ENCODE results near the gene DDX51. TPM values are rescaled to one million over a fixed set of nuclear protein-coding genes. Genes with fewer than 3 reads are reported as not detected.
A peak's percentile ranks its signal among the peaks of the same experiment; 100 is the strongest.

The DDX51 gene, protein sequence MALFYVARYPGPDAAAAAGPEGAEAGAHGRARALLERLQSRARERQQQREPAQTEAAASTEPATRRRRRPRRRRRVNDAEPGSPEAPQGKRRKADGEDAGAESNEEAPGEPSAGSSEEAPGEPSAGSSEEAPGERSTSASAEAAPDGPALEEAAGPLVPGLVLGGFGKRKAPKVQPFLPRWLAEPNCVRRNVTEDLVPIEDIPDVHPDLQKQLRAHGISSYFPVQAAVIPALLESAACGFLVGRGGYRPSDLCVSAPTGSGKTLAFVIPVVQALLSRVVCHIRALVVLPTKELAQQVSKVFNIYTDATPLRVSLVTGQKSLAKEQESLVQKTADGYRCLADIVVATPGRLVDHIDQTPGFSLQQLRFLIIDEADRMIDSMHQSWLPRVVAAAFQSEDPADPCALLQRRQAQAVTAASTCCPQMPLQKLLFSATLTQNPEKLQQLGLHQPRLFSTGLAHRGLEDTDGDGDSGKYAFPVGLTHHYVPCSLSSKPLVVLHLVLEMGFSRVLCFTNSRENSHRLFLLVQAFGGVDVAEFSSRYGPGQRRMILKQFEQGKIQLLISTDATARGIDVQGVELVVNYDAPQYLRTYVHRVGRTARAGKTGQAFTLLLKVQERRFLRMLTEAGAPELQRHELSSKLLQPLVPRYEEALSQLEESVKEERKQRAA
- 8.2 and 11.3 TPM in 2 replicates for total RNA-seq

GRCh38 chr12:132144115-132144809 lies at the start of gene DDX51, which contains the start of gene NOC4L:
DDX51 (minus strand) TSS chr12:132144319; CDS start chr12:132144296, 23 bp downstream.
NOC4L (plus strand) TSS chr12:132144457; CDS start chr12:132144489, 32 bp downstream.
- H3K4me3 ChIP-seq (ENCODE audit: low read depth, low read length), result peak within 1 kb of the TSS; percentile 90
- TF ChIP-seq, protein P1, sequence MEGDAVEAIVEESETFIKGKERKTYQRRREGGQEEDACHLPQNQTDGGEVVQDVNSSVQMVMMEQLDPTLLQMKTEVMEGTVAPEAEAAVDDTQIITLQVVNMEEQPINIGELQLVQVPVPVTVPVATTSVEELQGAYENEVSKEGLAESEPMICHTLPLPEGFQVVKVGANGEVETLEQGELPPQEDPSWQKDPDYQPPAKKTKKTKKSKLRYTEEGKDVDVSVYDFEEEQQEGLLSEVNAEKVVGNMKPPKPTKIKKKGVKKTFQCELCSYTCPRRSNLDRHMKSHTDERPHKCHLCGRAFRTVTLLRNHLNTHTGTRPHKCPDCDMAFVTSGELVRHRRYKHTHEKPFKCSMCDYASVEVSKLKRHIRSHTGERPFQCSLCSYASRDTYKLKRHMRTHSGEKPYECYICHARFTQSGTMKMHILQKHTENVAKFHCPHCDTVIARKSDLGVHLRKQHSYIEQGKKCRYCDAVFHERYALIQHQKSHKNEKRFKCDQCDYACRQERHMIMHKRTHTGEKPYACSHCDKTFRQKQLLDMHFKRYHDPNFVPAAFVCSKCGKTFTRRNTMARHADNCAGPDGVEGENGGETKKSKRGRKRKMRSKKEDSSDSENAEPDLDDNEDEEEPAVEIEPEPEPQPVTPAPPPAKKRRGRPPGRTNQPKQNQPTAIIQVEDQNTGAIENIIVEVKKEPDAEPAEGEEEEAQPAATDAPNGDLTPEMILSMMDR (IDR thresholded peaks at IDR 0.05; ENCODE audit: insufficient read depth, low read depth, low read length), result no peak
- DNase-seq (ENCODE audit: low read depth), result peak; percentile 95

DNA sequence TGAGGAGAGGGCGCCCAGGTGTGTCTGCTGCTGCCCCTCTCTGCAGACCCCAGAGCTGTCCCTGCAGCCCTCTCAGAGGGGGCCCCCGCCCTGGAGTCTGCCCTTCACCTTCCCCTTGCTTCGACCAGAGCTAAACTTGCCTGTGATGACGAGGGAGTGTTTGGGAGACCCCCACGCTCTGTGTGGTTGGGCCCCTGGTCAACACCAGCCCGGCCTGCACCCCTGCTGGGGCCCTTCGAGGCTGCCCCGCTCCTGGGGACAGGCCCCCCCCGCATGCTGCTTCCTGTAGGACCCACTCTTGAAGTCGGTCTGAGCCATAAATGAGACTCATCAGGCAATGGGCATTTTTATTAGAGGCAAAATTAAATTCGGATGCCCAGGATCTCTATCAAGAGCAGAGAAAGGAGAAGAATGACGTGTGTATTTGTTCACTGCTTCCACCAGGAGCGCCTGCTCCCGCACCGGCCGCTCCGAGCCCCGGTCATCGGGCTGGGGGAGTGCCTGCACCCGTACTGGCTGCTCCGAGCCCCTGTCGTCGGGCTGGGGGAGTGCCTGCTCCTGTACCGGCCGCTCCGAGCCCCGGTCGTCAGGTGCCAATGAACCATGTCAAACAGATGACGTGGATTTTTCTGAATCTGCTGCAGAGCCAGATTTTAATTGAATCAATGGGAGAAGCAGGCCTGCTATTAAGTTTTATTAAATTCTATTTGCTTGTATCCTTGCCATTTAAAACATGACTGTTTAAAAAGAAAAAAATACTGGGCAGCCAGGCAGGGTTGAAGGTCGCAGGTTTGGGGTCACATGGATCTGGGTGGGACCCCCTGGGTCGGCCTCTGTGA lies 47.8 kb upstream of the DDX51 start:
- no peak overlapping the region for H3K4me3 ChIP-seq (ENCODE audit: low read depth, low read length)
- no peak for DNase-seq (ENCODE audit: low read depth)
- TF ChIP-seq, protein P1 (IDR thresholded peaks at IDR 0.05; ENCODE audit: insufficient read depth, low read depth, low read length), result no peak

DNA sequence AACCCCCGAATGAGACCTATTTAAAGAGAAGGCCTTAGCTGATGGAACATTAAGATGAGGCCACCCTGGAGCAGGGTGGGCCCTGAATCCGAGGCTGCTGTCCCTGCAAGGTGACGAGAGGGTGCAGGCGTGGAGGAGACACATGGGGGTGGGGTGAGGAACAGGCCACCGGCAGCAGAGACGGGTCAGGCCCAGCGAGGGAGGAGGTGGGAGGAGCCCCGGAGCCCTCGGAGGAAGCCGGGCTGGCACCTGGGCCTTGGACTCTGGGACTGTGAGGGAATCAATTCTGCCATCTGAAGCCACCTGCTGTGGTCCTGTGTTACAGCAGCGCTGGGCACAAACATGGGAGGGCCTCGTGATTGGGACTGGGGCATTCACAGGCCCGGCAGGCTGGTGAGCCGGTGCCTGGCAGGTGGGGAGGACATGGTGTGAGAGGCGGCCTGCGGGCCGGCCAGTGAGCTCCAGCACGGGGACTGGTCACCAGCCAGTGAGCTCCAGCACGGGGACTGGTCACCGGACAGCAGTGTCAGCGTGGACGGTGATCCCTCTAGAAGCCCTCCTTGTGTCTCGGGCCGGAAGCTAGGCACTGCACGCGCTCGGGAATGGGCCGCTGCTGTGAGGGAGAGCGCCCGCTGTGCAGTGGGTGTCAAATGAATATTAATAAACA lies 46.8 kb upstream of the DDX51 start:
- no peak for DNase-seq (ENCODE audit: low read depth)
- H3K4me3 ChIP-seq (ENCODE audit: low read depth, low read length), result no peak overlapping the region
- TF ChIP-seq, protein P1 (IDR thresholded peaks at IDR 0.05; ENCODE audit: insufficient read depth, low read depth, low read length), result no peak

GRCh38 chr12:132190012-132190755 lies 46.1 kb upstream of the DDX51 start:
- H3K4me3 ChIP-seq (ENCODE audit: low read depth, low read length), result peak overlapping the region; percentile 65
- DNase-seq (ENCODE audit: low read depth), result no peak
- TF ChIP-seq, protein P1 (IDR thresholded peaks at IDR 0.05; ENCODE audit: insufficient read depth, low read depth, low read length), result no peak

DNA sequence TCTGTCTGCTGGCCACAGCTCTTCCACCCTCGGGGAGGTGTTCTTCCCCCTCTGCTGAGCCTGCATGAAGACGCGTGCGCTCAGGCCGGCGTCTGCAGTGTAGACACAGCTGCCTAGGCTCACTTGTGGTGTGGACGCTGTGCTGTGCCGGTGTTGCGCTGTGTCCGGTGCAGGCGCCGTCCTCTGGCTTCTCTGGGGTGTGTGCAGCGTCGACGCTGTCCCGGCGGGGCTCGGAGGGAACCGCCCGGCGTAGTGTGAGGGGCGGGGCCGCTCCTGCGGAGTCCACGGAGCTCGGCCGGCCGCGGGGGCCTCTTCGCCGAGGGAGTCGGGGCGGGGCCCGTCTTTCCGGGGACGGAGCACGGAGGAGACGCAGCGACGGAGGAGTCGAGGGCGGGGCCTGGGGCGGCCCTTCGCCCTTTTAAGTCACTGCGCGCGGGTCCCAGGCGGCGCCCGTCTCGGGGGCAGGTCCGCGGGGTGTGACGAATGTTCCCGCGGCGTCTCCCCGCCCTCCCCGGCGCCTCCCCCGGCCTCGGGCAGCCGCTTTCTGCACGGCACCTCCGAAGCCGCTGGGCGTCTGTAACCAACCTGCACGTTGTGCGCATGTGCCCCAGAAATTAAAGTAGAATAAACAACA lies 45.4 kb upstream of the DDX51 start:
- TF ChIP-seq, protein P1 (IDR thresholded peaks at IDR 0.05; ENCODE audit: insufficient read depth, low read depth, low read length), result no peak

More for the DNA sequence above, 45.4 kb upstream of the DDX51 start:
- DNase-seq (ENCODE audit: low read depth), result peak; percentile 93
- H3K4me3 ChIP-seq (ENCODE audit: low read depth, low read length), result peak overlapping the region; percentile 65

Data from fibroblast of villous mesenchyme (primary cell).